Endothelial cell of umbilical vein (primary cell): Measurements from ENCODE around the gene GNL2. TPM values are rescaled to one million over a fixed set of nuclear protein-coding genes. Genes with fewer than 3 reads are reported as not detected.
"Not testable (repeated sequence)": the region's sequence is repeated elsewhere in the genome, so short reads cannot be mapped to it uniquely, and the experiment has no call there.

Experiments used
- BruUV-seq: library from RNA; stranded (reverse); fragments of 400-500 nt; replicated peaks from 2 replicates; lab custom pipeline; 2021; lab: Mats Ljungman, UMichigan
- CTCF ChIA-PET: fragments of 300-600, 350-600 bp; sonication (Branson Sonifier 250); formaldehyde crosslinking; loops from one replicate; lab custom pipeline; 2021; ENCODE audit warnings: antibody characterized with exemption, inconsistent platforms; lab: Charles Lee
- POLR2A ChIA-PET: fragments of 300-600, 350-600 bp; sonication (Branson Sonifier 250); formaldehyde crosslinking; loops from one replicate; lab custom pipeline; 2021; ENCODE audit warnings: antibody characterized with exemption, inconsistent platforms; lab: Charles Lee
- DNase-seq: peaks from one replicate; pipeline ENCODE4 v3.0.0-alpha.2; 2011; ENCODE audit warnings: low read depth, low spot score
- FAIRE-seq: peaks from 2 replicates; lab custom pipeline; 2011; peaks lifted over from hg19 to GRCh38; lab: Jason Lieb, UNC
- H2AFZ ChIP-seq: 2 replicates; pipeline ENCODE4 v1.6.0; 2012; ENCODE audit warnings: low read depth, low read length, control low read depth, inconsistent platforms
- H3K27ac ChIP-seq: 2 replicates; pipeline ENCODE4 v1.5.1; 2011; ENCODE audit warnings: low read depth, mild to moderate bottlenecking, control low read depth, low read length, moderate library complexity; ENCODE audit not compliant: insufficient read depth
- H3K27me3 ChIP-seq, 2 experiments: 2 replicates each; pipeline versions ENCODE4 v1.6.0 to v1.6.1; 2011; ENCODE audit warnings: low read length in 2 of 2, mixed read lengths in 1 of 2; ENCODE audit not compliant: control insufficient read depth in 2 of 2, insufficient read depth in 2 of 2
- H3K36me3 ChIP-seq, 2 experiments: 2 replicates in 1 of 2; 3 replicates in 1 of 2; pipeline ENCODE4 v1.5.1; 2011; ENCODE audit warnings: low read length in 2 of 2, mild to moderate bottlenecking in 1 of 2, moderate library complexity in 1 of 2; ENCODE audit not compliant: control insufficient read depth in 2 of 2, insufficient read depth in 2 of 2; ENCODE audit errors: extremely low read depth in 1 of 2
- H3K4me1 ChIP-seq: 3 replicates; pipeline ENCODE4 v1.5.1; 2011; ENCODE audit warnings: mild to moderate bottlenecking, low read length; ENCODE audit not compliant: control insufficient read depth, insufficient read depth; ENCODE audit errors: extremely low read depth
- H3K4me2 ChIP-seq: 2 replicates; pipeline ENCODE4 v1.6.1; 2011; ENCODE audit warnings: low read length, control low read depth, mixed read lengths; ENCODE audit not compliant: insufficient read depth
- H3K4me3 ChIP-seq, 3 experiments: fragments of 200-600 bp in 1 of 3; sonication (generic), shearing (Covaris generic) in 1 of 3; replicated peaks in 1 of 3; 2 replicates each; pipeline ENCODE4 v1.5.1; 2011 to 2016; ENCODE audit warnings: control low read depth in 3 of 3, low read length in 3 of 3, mild to moderate bottlenecking in 2 of 3, inconsistent platforms in 1 of 3, low read depth in 1 of 3, moderate library complexity in 1 of 3; ENCODE audit not compliant: insufficient read depth in 1 of 3
- H3K79me2 ChIP-seq: 2 replicates; pipeline ENCODE4 v1.6.0; 2012; ENCODE audit warnings: low read length, inconsistent platforms; ENCODE audit not compliant: control insufficient read depth, insufficient read depth
- H3K9ac ChIP-seq: replicated peaks from 2 replicates; pipeline ENCODE3; 2011; ENCODE audit warnings: low read length, control low read depth; ENCODE audit not compliant: insufficient read depth; ENCODE audit errors: extremely low read depth
- H3K9me1 ChIP-seq: replicated peaks from 3 replicates; pipeline ENCODE4 v1.6.0; 2011; ENCODE audit warnings: mild to moderate bottlenecking, low read length; ENCODE audit not compliant: control insufficient read depth, insufficient read depth; ENCODE audit errors: extremely low read depth
- H3K9me3 ChIP-seq: replicated peaks from 2 replicates; pipeline ENCODE4 v1.5.1; 2012; ENCODE audit warnings: low read length, inconsistent platforms; ENCODE audit not compliant: control insufficient read depth, insufficient read depth
- H4K20me1 ChIP-seq: replicated peaks from 2 replicates; pipeline ENCODE3; 2011; ENCODE audit warnings: mild to moderate bottlenecking, low read length; ENCODE audit not compliant: control insufficient read depth, insufficient read depth; ENCODE audit errors: extremely low read depth
- EZH2 ChIP-seq: IDR thresholded peaks from 2 replicates; pipeline ENCODE4 v1.6.1; 2012; ENCODE audit warnings: borderline replicate concordance, low read depth, mild to moderate bottlenecking, moderate library complexity, low read length, inconsistent platforms; ENCODE audit not compliant: severe bottlenecking
- FOS ChIP-seq: IDR thresholded peaks from 2 replicates; pipeline ENCODE4 v1.6.1; 2011; ENCODE audit warnings: mild to moderate bottlenecking, low read length, moderate library complexity, borderline replicate concordance; ENCODE audit not compliant: insufficient read depth
- POLR2AphosphoS5 ChIP-seq: IDR thresholded peaks from 2 replicates; pipeline ENCODE4 v1.6.1; 2012; ENCODE audit warnings: low read depth, mild to moderate bottlenecking, control low read depth, low read length, moderate library complexity; ENCODE audit not compliant: insufficient read depth
- dilution Hi-C: fragments of 300-500 bp; cut with MboI; formaldehyde crosslinking; loops from one replicate; pipeline ENCODE4 v1.15.0; 2019; ENCODE audit warnings: low sequenced_read_pairs; ENCODE audit not compliant: extremely low pct_ligation_motif_present
- intact Hi-C: fragments of 100-400 bp; cut with micrococcal nuclease; formaldehyde crosslinking; loops from one replicate; pipeline ENCODE4 v1.10.0; 2022
- polyA plus RNA-seq, 4 experiments: library from polyadenylated mRNA; depleted of rRNA in 3 of 4; stranded (reverse) in 3 of 4; unstranded in 1 of 4; fragments of >200 nt; gene quantifications; 2 replicates each; pipeline versions ENCODE4 v1.2.1 to v1.2.3, GENCODE V29; 2011 to 2012; ENCODE audit warnings: missing spikeins in 1 of 4
- total RNA-seq: library from RNA; stranded (reverse); gene quantifications from 2 replicates; pipeline ENCODE4 v1.2.3, GENCODE V29; 2021

The GNL2 gene
- total and polyA plus RNA-seq, 2 donors (not counting 3 experiments of a cell fraction or from before 2014, with no cell fraction given), result 18.0 to 55.5 TPM

DNA sequence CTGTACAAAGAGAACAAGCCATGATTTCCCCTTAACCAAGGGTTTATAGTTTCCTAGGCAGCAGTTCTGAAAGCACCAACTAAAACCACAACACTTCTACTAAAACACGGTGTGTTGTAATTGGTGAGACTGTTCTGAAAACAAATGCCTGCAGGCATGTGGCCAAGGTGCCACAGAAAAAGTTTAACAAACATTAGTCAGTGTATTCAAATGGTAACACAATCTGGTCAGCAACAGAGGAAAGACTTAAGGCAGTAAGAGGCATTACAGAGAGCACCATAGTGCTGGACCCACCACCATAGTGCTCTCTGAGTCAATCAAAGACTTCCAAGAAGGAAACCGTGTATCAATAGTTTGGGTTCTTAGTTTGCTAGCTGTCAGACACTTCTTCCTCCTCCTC, 58.4 kb downstream of the GNL2 start:
- FAIRE-seq (no peak), DNase-seq (no peak)
- no peak for TF ChIP-seq POLR2AphosphoS5
- TF ChIP-seq FOS, result no peak
- peaks cover 3 to 20% of the 10 kb centered on the region in 2 experiments for H3K36me3 ChIP-seq
- POLR2A ChIA-PET, result no interaction called here
- H3K27me3 ChIP-seq, result no peaks in the 10 kb centered on the region
- dilution Hi-C loops, result no loop called here
- H3K4me1 ChIP-seq, result peaks cover 17% of the 10 kb centered on the region
- CTCF ChIA-PET, result interaction anchor here (1.6 kb wide), 1 partner anchor 23 kb away, joined by 4 read pairs; the partner anchor contains the start of gene MEAF6
- no peaks in the 10 kb centered on the region for H3K9me1 ChIP-seq
- no peak overlapping the region for H3K4me3 ChIP-seq
- no peak overlapping the region for H3K9ac ChIP-seq
- no peaks in the 10 kb centered on the region for H3K9me3 ChIP-seq
- H3K27ac ChIP-seq, result no peak overlapping the region
- BruUV-seq, result no TSS peak
- no peak overlapping the region for H3K4me2 ChIP-seq
- intact Hi-C loops, result no loop called here
- H2AFZ ChIP-seq, result no peak overlapping the region
- no peaks in the 10 kb centered on the region for H4K20me1 ChIP-seq
- H3K79me2 ChIP-seq, result peaks cover 2% of the 10 kb centered on the region

DNA sequence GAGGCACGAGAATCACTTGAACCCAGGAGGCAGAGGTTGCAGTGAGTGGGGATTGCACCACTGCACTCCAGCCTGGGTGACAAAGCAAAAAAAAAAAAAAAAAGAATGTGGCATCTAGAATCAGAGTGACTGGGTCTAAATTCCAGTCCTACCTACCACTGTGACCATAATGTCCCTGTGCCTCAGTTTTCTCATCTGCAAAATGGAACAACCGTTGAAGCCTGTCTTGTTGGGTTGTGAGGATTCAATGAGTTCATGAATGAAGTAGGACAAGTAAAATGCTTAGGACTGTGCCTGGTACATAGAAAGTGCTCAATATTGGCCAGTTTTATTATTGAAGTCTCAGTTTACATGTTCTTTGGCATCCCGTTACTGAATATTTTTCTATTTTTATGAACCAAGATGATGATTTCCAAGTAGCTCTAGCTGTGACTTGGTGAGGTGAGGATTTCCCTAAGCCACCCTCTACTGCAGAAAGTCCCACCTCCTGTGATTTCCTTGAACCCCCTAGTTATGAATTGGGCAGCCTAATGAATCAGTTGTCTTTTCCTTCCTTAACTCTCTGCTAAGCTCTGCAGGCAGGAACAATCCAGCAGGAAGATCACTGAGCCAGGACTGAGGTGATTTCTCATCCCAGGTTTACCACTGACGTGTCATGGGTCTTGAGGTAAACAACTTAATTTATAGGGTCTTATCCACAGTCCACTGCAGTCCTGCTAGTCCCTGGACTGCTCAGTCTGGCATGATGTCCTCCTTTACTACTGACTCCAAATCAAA, 62.2 kb downstream of the GNL2 start:
- dilution Hi-C loops (no loop called here), intact Hi-C loops (loop anchor here (1.0 kb wide), 3 partner anchors 19 to 42 kb away; partner anchors contain the start of genes MEAF6 and SNIP1)
- Histone ChIP-seq H3K4me1 (peaks cover 17% of the 10 kb centered on the region), H3K9me3 (no peaks in the 10 kb centered on the region), H3K27ac (peak overlapping the region; percentile 98), H2AFZ (no peak overlapping the region), H3K4me3 (no peak overlapping the region), H3K4me2 (peak overlapping the region; percentile 5), H3K36me3 (peaks cover 0 to 5% of the 10 kb centered on the region in 2 experiments), H4K20me1 (no peaks in the 10 kb centered on the region), H3K79me2 (peaks cover 2% of the 10 kb centered on the region), H3K27me3 (no peaks in the 10 kb centered on the region), H3K9me1 (no peaks in the 10 kb centered on the region), H3K9ac (peak overlapping the region; percentile 30)
- FAIRE-seq, result no peak
- BruUV-seq, result no TSS peak
- DNase-seq, result no peak
- CTCF ChIA-PET, result interaction anchor here (1.7 to 1.8 kb wide), 2 partner anchors 19 to 46 kb away, joined by 5 to 11 read pairs; partner anchors contain the start of gene MEAF6
- no peak for TF ChIP-seq EZH2
- POLR2A ChIA-PET, result interaction anchor here (0.6 kb wide), 1 partner anchor 9 kb away, joined by 5 read pairs; no protein-coding TSS in a partner anchor

DNA sequence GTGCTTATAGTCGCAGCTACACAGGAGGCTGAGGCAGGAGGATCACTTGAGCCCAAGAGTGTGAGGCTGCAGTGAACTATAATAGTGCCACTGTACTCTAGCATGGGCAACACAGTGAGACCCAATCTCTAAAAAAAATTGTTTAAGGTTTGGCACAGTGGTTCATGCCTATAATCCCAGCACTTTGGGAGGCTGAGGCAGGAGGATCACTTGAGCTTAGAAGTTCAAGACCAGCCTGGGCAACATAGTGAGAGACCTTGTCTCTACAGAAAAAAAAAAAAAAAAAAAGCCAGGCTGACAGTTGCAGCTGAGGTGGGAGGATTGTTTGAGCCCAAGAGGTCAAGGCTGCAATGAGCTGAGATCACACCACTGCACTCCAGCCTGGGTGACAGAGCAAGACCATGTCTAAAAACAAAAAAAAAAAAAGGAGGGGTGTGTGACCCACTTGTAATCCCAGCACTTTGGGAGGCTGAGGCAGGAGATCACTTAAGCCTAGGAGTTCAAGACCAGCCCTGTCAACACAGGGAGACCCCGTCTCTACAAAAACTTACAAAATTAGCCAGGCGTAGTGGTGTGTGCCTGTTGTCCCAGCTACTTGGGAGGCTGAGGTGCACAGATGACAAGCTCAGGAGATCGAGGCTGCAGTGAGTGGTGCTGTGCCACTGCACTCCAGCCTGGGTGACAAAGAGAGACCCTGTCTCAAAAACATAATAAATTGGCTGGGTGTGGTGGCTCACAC, 63.1 kb downstream of the GNL2 start:
- dilution Hi-C loops, H3K4me3 ChIP-seq, H3K36me3 ChIP-seq, intact Hi-C loops, H3K79me2 ChIP-seq, FAIRE-seq, H3K27me3 ChIP-seq, H3K9me3 ChIP-seq, DNase-seq, H3K27ac ChIP-seq, H3K9ac ChIP-seq, BruUV-seq, H4K20me1 ChIP-seq, H3K9me1 ChIP-seq, H2AFZ ChIP-seq, H3K4me2 ChIP-seq: not testable (repeated sequence)
- ChIA-PET CTCF (interaction anchor here (1.0 to 2.5 kb wide), 2 partner anchors 18 to 45 kb away, joined by 4 to 11 read pairs; partner anchors contain the start of gene MEAF6), POLR2A (interaction anchor here (0.6 to 0.7 kb wide), 2 partner anchors 8 to 43 kb away, joined by 4 to 5 read pairs; no protein-coding TSS in a partner anchor)
- H3K4me1 ChIP-seq, result peaks cover 17% of the 10 kb centered on the region
